Endothelial cell of umbilical vein (primary cell): Measurements from ENCODE around the gene GRIA1. TPM values are rescaled to one million over a fixed set of nuclear protein-coding genes. Genes with fewer than 3 reads are reported as not detected.

Experiments
- BruUV-seq: library from RNA; stranded (reverse); fragments of 400-500 nt; replicated peaks from 2 replicates; lab custom pipeline; 2021; lab: Mats Ljungman, UMichigan
- CTCF ChIA-PET: fragments of 300-600, 350-600 bp; sonication (Branson Sonifier 250); formaldehyde crosslinking; loops from one replicate; lab custom pipeline; 2021; ENCODE audit warnings: antibody characterized with exemption, inconsistent platforms; lab: Charles Lee
- POLR2A ChIA-PET: fragments of 300-600, 350-600 bp; sonication (Branson Sonifier 250); formaldehyde crosslinking; loops from one replicate; lab custom pipeline; 2021; ENCODE audit warnings: antibody characterized with exemption, inconsistent platforms; lab: Charles Lee
- DNase-seq: peaks from one replicate; pipeline ENCODE4 v3.0.0-alpha.2; 2011; ENCODE audit warnings: low read depth, low spot score
- FAIRE-seq: peaks from 2 replicates; lab custom pipeline; 2011; peaks lifted over from hg19 to GRCh38; lab: Jason Lieb, UNC
- H2AFZ ChIP-seq: 2 replicates; pipeline ENCODE4 v1.6.0; 2012; ENCODE audit warnings: low read depth, low read length, control low read depth, inconsistent platforms
- H3K27ac ChIP-seq: 2 replicates; pipeline ENCODE4 v1.5.1; 2011; ENCODE audit warnings: low read depth, mild to moderate bottlenecking, control low read depth, low read length, moderate library complexity; ENCODE audit not compliant: insufficient read depth
- H3K27me3 ChIP-seq, 2 experiments: 2 replicates each; pipeline versions ENCODE4 v1.6.0 to v1.6.1; 2011; ENCODE audit warnings: low read length in 2 of 2, mixed read lengths in 1 of 2; ENCODE audit not compliant: control insufficient read depth in 2 of 2, insufficient read depth in 2 of 2
- H3K36me3 ChIP-seq, 2 experiments: 2 replicates in 1 of 2; 3 replicates in 1 of 2; pipeline ENCODE4 v1.5.1; 2011; ENCODE audit warnings: low read length in 2 of 2, mild to moderate bottlenecking in 1 of 2, moderate library complexity in 1 of 2; ENCODE audit not compliant: control insufficient read depth in 2 of 2, insufficient read depth in 2 of 2; ENCODE audit errors: extremely low read depth in 1 of 2
- H3K4me1 ChIP-seq: 3 replicates; pipeline ENCODE4 v1.5.1; 2011; ENCODE audit warnings: mild to moderate bottlenecking, low read length; ENCODE audit not compliant: control insufficient read depth, insufficient read depth; ENCODE audit errors: extremely low read depth
- H3K4me2 ChIP-seq: 2 replicates; pipeline ENCODE4 v1.6.1; 2011; ENCODE audit warnings: low read length, control low read depth, mixed read lengths; ENCODE audit not compliant: insufficient read depth
- H3K4me3 ChIP-seq, 3 experiments: fragments of 200-600 bp in 1 of 3; sonication (generic), shearing (Covaris generic) in 1 of 3; replicated peaks in 1 of 3; 2 replicates each; pipeline ENCODE4 v1.5.1; 2011 to 2016; ENCODE audit warnings: control low read depth in 3 of 3, low read length in 3 of 3, mild to moderate bottlenecking in 2 of 3, inconsistent platforms in 1 of 3, low read depth in 1 of 3, moderate library complexity in 1 of 3; ENCODE audit not compliant: insufficient read depth in 1 of 3
- H3K79me2 ChIP-seq: 2 replicates; pipeline ENCODE4 v1.6.0; 2012; ENCODE audit warnings: low read length, inconsistent platforms; ENCODE audit not compliant: control insufficient read depth, insufficient read depth
- H3K9ac ChIP-seq: replicated peaks from 2 replicates; pipeline ENCODE3; 2011; ENCODE audit warnings: low read length, control low read depth; ENCODE audit not compliant: insufficient read depth; ENCODE audit errors: extremely low read depth
- H3K9me1 ChIP-seq: replicated peaks from 3 replicates; pipeline ENCODE4 v1.6.0; 2011; ENCODE audit warnings: mild to moderate bottlenecking, low read length; ENCODE audit not compliant: control insufficient read depth, insufficient read depth; ENCODE audit errors: extremely low read depth
- H3K9me3 ChIP-seq: replicated peaks from 2 replicates; pipeline ENCODE4 v1.5.1; 2012; ENCODE audit warnings: low read length, inconsistent platforms; ENCODE audit not compliant: control insufficient read depth, insufficient read depth
- H4K20me1 ChIP-seq: replicated peaks from 2 replicates; pipeline ENCODE3; 2011; ENCODE audit warnings: mild to moderate bottlenecking, low read length; ENCODE audit not compliant: control insufficient read depth, insufficient read depth; ENCODE audit errors: extremely low read depth
- EZH2 ChIP-seq: IDR thresholded peaks from 2 replicates; pipeline ENCODE4 v1.6.1; 2012; ENCODE audit warnings: borderline replicate concordance, low read depth, mild to moderate bottlenecking, moderate library complexity, low read length, inconsistent platforms; ENCODE audit not compliant: severe bottlenecking
- GATA2 ChIP-seq: IDR thresholded peaks from 2 replicates; pipeline ENCODE4 v1.7.0; 2011; ENCODE audit warnings: low read depth, mild to moderate bottlenecking, moderate library complexity, mixed read lengths, low read length; ENCODE audit not compliant: insufficient read length, insufficient read depth
- JUN ChIP-seq: IDR thresholded peaks from 2 replicates; pipeline ENCODE4 v1.6.1; 2011; ENCODE audit warnings: borderline replicate concordance, low read depth; ENCODE audit not compliant: insufficient read length, insufficient read depth
- MAX ChIP-seq: IDR thresholded peaks from 2 replicates; pipeline ENCODE4 v1.6.1; 2011; ENCODE audit not compliant: insufficient read depth, insufficient read length
- POLR2A ChIP-seq: IDR thresholded peaks from 2 replicates; pipeline ENCODE4 v1.6.1; 2012; ENCODE audit warnings: low read depth, mild to moderate bottlenecking, control low read depth, low read length
- POLR2AphosphoS5 ChIP-seq: IDR thresholded peaks from 2 replicates; pipeline ENCODE4 v1.6.1; 2012; ENCODE audit warnings: low read depth, mild to moderate bottlenecking, control low read depth, low read length, moderate library complexity; ENCODE audit not compliant: insufficient read depth
- dilution Hi-C: fragments of 300-500 bp; cut with MboI; formaldehyde crosslinking; loops from one replicate; pipeline ENCODE4 v1.15.0; 2019; ENCODE audit warnings: low sequenced_read_pairs; ENCODE audit not compliant: extremely low pct_ligation_motif_present
- intact Hi-C: fragments of 100-400 bp; cut with micrococcal nuclease; formaldehyde crosslinking; loops from one replicate; pipeline ENCODE4 v1.10.0; 2022
- polyA plus RNA-seq, 4 experiments: library from polyadenylated mRNA; depleted of rRNA in 3 of 4; stranded (reverse) in 3 of 4; unstranded in 1 of 4; fragments of >200 nt; gene quantifications; 2 replicates each; pipeline versions ENCODE4 v1.2.1 to v1.2.3, GENCODE V29; 2011 to 2012; ENCODE audit warnings: missing spikeins in 1 of 4
- total RNA-seq: library from RNA; stranded (reverse); gene quantifications from 2 replicates; pipeline ENCODE4 v1.2.3, GENCODE V29; 2021
- TF ChIP-seq, protein P1 (sequence below), 2 donors: IDR thresholded peaks; 1 replicate in 1 of 2; 2 replicates in 1 of 2; pipeline ENCODE4 v1.5.1; 2011; ENCODE audit warnings: low read length in 2 of 2, mild to moderate bottlenecking in 2 of 2, moderate library complexity in 2 of 2, control low read depth in 1 of 2, inconsistent platforms in 1 of 2, low read depth in 1 of 2; ENCODE audit not compliant: insufficient read depth in 1 of 2; ENCODE audit errors: extremely low read depth in 1 of 2

The GRIA1 gene
- total and polyA plus RNA-seq, 2 donors (not counting 3 experiments of a cell fraction or from before 2014, with no cell fraction given), result not detected

- intact Hi-C loops (no loop called here), dilution Hi-C loops (no loop called here)
- BruUV-seq, result no TSS peak
- H3K4me1 ChIP-seq, result no peaks in the 10 kb centered on the region
- H3K27me3 ChIP-seq, result no peaks in the 10 kb centered on the region
- TF ChIP-seq, protein P1, sequence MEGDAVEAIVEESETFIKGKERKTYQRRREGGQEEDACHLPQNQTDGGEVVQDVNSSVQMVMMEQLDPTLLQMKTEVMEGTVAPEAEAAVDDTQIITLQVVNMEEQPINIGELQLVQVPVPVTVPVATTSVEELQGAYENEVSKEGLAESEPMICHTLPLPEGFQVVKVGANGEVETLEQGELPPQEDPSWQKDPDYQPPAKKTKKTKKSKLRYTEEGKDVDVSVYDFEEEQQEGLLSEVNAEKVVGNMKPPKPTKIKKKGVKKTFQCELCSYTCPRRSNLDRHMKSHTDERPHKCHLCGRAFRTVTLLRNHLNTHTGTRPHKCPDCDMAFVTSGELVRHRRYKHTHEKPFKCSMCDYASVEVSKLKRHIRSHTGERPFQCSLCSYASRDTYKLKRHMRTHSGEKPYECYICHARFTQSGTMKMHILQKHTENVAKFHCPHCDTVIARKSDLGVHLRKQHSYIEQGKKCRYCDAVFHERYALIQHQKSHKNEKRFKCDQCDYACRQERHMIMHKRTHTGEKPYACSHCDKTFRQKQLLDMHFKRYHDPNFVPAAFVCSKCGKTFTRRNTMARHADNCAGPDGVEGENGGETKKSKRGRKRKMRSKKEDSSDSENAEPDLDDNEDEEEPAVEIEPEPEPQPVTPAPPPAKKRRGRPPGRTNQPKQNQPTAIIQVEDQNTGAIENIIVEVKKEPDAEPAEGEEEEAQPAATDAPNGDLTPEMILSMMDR (IDR thresholded peaks at IDR 0.05; ENCODE audit: extremely low read depth in 1 of 2, insufficient read depth in 1 of 2, low read depth in 1 of 2, low read length in 2 of 2), result no peak
- TF ChIP-seq POLR2A (no peak), JUN (no peak), EZH2 (no peak), GATA2 (no peak), MAX (no peak), POLR2AphosphoS5 (no peak)
- CTCF ChIA-PET, result interaction anchor here (0.6 kb wide), 1 partner anchor 765 kb away, joined by 4 read pairs; no protein-coding TSS in a partner anchor
- H3K9me3 ChIP-seq, result no peaks in the 10 kb centered on the region
- POLR2A ChIA-PET, result no interaction called here
- H3K79me2 ChIP-seq, result no peaks in the 10 kb centered on the region
- no peak overlapping the region for H3K9ac ChIP-seq
- H3K4me2 ChIP-seq, result no peak overlapping the region
- FAIRE-seq (no peak), DNase-seq (no peak)
- no peaks in the 10 kb centered on the region for H3K36me3 ChIP-seq
- H2AFZ ChIP-seq, result no peak overlapping the region
- no peak overlapping the region for H3K27ac ChIP-seq
- H3K4me3 ChIP-seq, result no peak overlapping the region
- no peaks in the 10 kb centered on the region for H3K9me1 ChIP-seq
- no peaks in the 10 kb centered on the region for H4K20me1 ChIP-seq
These were observed 306.1 kb downstream of the GRIA1 start for GRCh38 chr5:153796527-153796926.
